OCI-LY1 (cell line): ENCODE results near the gene PAIP2B.

Source experiments
- CTCF ChIP-seq: fragments of 200-600 bp; sonication (generic), shearing (Covaris generic); IDR thresholded peaks from 2 replicates; pipeline ENCODE4 v1.5.1; 2017; ENCODE audit warnings: mild to moderate bottlenecking, antibody characterized with exemption, low read length, moderate library complexity, mixed read lengths
- EZH2 ChIP-seq: fragments of 200-600 bp; sonication (generic), shearing (Covaris generic); IDR thresholded peaks from 2 replicates; pipeline ENCODE4 v1.8.0; 2017; ENCODE audit warnings: borderline replicate concordance, mixed run types, mild to moderate bottlenecking, antibody characterized with exemption, low read length, moderate library complexity, mixed read lengths

DNA sequence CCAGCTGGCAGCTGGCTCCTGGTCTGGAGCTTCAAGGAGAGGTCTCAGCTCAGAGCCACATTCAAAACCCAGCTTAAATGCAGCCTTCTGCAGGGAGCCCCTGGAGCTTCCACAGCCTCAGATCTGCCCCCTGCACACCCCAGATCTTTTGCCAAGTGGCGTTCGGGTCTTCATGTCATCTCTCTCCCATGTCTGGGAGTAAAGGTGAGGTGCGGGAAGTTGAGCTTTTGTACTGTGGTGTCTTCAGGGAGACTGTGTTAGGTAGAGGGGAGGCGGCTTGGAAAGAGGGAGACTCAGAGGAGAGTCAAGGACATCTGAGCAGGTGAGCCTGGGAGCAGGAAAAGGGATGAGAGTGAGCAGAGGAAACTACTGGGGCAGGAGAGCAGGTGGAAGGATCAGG lies 71.1 kb downstream of the PAIP2B start:
- no peak for TF ChIP-seq EZH2
- no peak for TF ChIP-seq CTCF
